Measurements from ENCODE around the gene PPP1R27.

GRCh38 chr17:81806461-81807209 lies 28.2 kb downstream of the PPP1R27 start:
- TF ChIP-seq CTCF (IDR thresholded peaks at IDR 0.05) = no peak
- no peak for TF ChIP-seq MAX (IDR thresholded peaks at IDR 0.05)
- no peak for TF ChIP-seq NFE2L2 (conservative IDR thresholded peaks at IDR 0.05; ENCODE audit: low read length)
- TF ChIP-seq REST (IDR thresholded peaks at IDR 0.05) = no peak
- no peak for TF ChIP-seq KDM1A (IDR thresholded peaks at IDR 0.05; ENCODE audit: low read depth)
- TF ChIP-seq SMC3 (IDR thresholded peaks at IDR 0.05) = no peak
- TF ChIP-seq ESRRA (IDR thresholded peaks at IDR 0.05; ENCODE audit: borderline replicate concordance, low read length) = no peak
- TF ChIP-seq JUN (IDR thresholded peaks at IDR 0.05) = no peak
- no peak for TF ChIP-seq POLR2A (IDR thresholded peaks at IDR 0.05; ENCODE audit: low read length)
- TF ChIP-seq RAD21 (conservative IDR thresholded peaks at IDR 0.05 in 1 of 2, IDR thresholded peaks at IDR 0.05 in 1 of 2) = peak in 1 of 2 experiments; percentile 15; a peak in 1 of 5 replicates
- no peak for TF ChIP-seq JUNB (IDR thresholded peaks at IDR 0.05)

Data from A549 (cell line).